ENCODE results near the gene CALD1.

DNA sequence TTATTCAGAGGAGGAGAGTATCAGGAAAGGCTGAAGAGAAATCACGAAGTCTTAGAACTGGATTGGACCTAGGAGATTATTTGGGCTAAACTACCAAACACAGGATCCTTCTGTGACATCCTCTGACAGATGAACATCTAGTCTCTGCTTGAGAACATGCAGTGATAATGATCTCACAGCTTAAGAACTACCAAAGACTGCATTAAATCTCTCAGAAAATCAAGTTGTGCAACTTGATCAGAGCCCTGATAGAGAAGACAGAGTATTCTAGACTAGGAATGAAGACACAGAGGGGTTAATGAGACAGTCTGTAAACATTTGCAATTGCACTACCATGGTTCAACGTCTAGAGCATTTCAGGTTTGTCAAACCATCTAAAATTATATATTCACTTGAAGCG lies 169.7 kb downstream of the CALD1 start:
- TF ChIP-seq, protein P1, sequence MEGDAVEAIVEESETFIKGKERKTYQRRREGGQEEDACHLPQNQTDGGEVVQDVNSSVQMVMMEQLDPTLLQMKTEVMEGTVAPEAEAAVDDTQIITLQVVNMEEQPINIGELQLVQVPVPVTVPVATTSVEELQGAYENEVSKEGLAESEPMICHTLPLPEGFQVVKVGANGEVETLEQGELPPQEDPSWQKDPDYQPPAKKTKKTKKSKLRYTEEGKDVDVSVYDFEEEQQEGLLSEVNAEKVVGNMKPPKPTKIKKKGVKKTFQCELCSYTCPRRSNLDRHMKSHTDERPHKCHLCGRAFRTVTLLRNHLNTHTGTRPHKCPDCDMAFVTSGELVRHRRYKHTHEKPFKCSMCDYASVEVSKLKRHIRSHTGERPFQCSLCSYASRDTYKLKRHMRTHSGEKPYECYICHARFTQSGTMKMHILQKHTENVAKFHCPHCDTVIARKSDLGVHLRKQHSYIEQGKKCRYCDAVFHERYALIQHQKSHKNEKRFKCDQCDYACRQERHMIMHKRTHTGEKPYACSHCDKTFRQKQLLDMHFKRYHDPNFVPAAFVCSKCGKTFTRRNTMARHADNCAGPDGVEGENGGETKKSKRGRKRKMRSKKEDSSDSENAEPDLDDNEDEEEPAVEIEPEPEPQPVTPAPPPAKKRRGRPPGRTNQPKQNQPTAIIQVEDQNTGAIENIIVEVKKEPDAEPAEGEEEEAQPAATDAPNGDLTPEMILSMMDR (tag by site-specific recombination; IDR thresholded peaks at IDR 0.05), result no peak
- TF ChIP-seq IKZF3 (tag by site-specific recombination; IDR thresholded peaks at IDR 0.05) (no peak), ZNF140 (tag by site-specific recombination; IDR thresholded peaks at IDR 0.05) (no peak), ZNF138 (tag by site-specific recombination; IDR thresholded peaks at IDR 0.05; ENCODE audit: borderline replicate concordance) (no peak), TCF7L2 (IDR thresholded peaks at IDR 0.05; ENCODE audit: borderline replicate concordance, low read depth, low read length) (no peak), ZFP3 (tag by site-specific recombination; IDR thresholded peaks at IDR 0.05; ENCODE audit: low read depth) (no peak), SP3 (tag by site-specific recombination; IDR thresholded peaks at IDR 0.05) (no peak), SETDB1 (IDR thresholded peaks at IDR 0.05; ENCODE audit: insufficient read length, low read length) (no peak), ZNF785 (tag by site-specific recombination; IDR thresholded peaks at IDR 0.05) (no peak)
- TF ChIP-seq, protein P2, sequence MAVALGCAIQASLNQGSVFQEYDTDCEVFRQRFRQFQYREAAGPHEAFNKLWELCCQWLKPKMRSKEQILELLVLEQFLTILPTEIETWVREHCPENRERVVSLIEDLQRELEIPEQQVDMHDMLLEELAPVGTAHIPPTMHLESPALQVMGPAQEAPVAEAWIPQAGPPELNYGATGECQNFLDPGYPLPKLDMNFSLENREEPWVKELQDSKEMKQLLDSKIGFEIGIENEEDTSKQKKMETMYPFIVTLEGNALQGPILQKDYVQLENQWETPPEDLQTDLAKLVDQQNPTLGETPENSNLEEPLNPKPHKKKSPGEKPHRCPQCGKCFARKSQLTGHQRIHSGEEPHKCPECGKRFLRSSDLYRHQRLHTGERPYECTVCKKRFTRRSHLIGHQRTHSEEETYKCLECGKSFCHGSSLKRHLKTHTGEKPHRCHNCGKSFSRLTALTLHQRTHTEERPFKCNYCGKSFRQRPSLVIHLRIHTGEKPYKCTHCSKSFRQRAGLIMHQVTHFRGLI (tag by site-specific recombination; IDR thresholded peaks at IDR 0.05), result no peak
- TF ChIP-seq, protein P3, sequence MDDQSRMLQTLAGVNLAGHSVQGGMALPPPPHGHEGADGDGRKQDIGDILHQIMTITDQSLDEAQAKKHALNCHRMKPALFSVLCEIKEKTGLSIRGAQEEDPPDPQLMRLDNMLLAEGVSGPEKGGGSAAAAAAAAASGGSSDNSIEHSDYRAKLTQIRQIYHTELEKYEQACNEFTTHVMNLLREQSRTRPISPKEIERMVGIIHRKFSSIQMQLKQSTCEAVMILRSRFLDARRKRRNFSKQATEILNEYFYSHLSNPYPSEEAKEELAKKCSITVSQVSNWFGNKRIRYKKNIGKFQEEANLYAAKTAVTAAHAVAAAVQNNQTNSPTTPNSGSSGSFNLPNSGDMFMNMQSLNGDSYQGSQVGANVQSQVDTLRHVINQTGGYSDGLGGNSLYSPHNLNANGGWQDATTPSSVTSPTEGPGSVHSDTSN (CRISPR knock-in tag; IDR thresholded peaks at IDR 0.05), result no peak
- TF ChIP-seq, protein P4, sequence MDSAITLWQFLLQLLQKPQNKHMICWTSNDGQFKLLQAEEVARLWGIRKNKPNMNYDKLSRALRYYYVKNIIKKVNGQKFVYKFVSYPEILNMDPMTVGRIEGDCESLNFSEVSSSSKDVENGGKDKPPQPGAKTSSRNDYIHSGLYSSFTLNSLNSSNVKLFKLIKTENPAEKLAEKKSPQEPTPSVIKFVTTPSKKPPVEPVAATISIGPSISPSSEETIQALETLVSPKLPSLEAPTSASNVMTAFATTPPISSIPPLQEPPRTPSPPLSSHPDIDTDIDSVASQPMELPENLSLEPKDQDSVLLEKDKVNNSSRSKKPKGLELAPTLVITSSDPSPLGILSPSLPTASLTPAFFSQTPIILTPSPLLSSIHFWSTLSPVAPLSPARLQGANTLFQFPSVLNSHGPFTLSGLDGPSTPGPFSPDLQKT (IDR thresholded peaks at IDR 0.05; ENCODE audit: borderline replicate concordance, low read depth, low read length), result no peak

Data from HEK293 (cell line).